CD4-positive, alpha-beta memory T cell (primary cell): ENCODE measurements around the gene CEP57L1. TPM values are rescaled to one million over a fixed set of nuclear protein-coding genes. Genes with fewer than 3 reads are reported as not detected.
"Not testable (repeated sequence)": the region's sequence is repeated elsewhere in the genome, so short reads cannot be mapped to it uniquely, and the experiment has no call there.

ENCODE experiments used
- CTCF ChIA-PET: fragments of 350-600 bp; sonication (Branson Sonifier 250); formaldehyde crosslinking; loops from one replicate; lab custom pipeline; 2021; ENCODE audit warnings: inconsistent platforms; ENCODE audit not compliant: partially characterized antibody; lab: Charles Lee
- POLR2A ChIA-PET: fragments of 350-600 bp; sonication (Branson Sonifier 250); formaldehyde crosslinking; loops from one replicate; lab custom pipeline; 2021; ENCODE audit not compliant: partially characterized antibody; lab: Charles Lee
- DNase-seq, 5 donors: peaks; one replicate each; pipeline versions ENCODE4 v3.0.0 to v3.0.0-alpha.2; 2020 to 2022; ENCODE audit warnings: mixed read lengths in 1 of 5
- H3K27ac ChIP-seq: one replicate; pipeline ENCODE4 v1.7.0; 2013; ENCODE audit warnings: low read depth, low read length
- H3K27me3 ChIP-seq: 2 replicates; pipeline ENCODE4 v1.7.0; 2013; ENCODE audit warnings: mild to moderate bottlenecking, low read length, moderate library complexity; ENCODE audit not compliant: insufficient read depth
- H3K36me3 ChIP-seq: 2 replicates; pipeline ENCODE4 v1.7.0; 2013; ENCODE audit warnings: mild to moderate bottlenecking, low read length, moderate library complexity; ENCODE audit not compliant: insufficient read depth
- H3K4me1 ChIP-seq: 2 replicates; pipeline ENCODE4 v1.7.0; 2013; ENCODE audit warnings: mild to moderate bottlenecking, low read length, moderate library complexity; ENCODE audit not compliant: insufficient read depth
- H3K4me3 ChIP-seq, 2 donors: one replicate each; pipeline ENCODE4 v1.7.0; 2013; ENCODE audit warnings: low read length in 2 of 2, mild to moderate bottlenecking in 1 of 2
- H3K9me3 ChIP-seq, 2 donors: one replicate each; pipeline ENCODE4 v1.7.0; 2013; ENCODE audit warnings: low read length in 2 of 2, control low read depth in 1 of 2; ENCODE audit not compliant: control insufficient read depth in 1 of 2
- H3K27ac Mint-ChIP-seq, 7 donors: one replicate each; pipeline ENCODE4 v1.8.0; 2020 to 2021; ENCODE audit warnings: mixed read lengths in 7 of 7, mild to moderate bottlenecking in 6 of 7, inconsistent platforms in 3 of 7, moderate library complexity in 3 of 7
- H3K27me3 Mint-ChIP-seq, 2 donors: one replicate each; pipeline ENCODE4 v1.8.0; 2020 to 2021; ENCODE audit warnings: mixed read lengths in 2 of 2
- H3K36me3 Mint-ChIP-seq, 2 donors: one replicate each; pipeline ENCODE4 v1.8.0; 2020 to 2021; ENCODE audit warnings: mixed read lengths in 2 of 2, inconsistent platforms in 1 of 2, mild to moderate bottlenecking in 1 of 2
- H3K4me1 Mint-ChIP-seq, 4 donors: one replicate each; pipeline ENCODE4 v1.8.0; 2020 to 2021; ENCODE audit warnings: mixed read lengths in 4 of 4, mild to moderate bottlenecking in 1 of 4
- H3K4me3 Mint-ChIP-seq, 8 donors: one replicate each; pipeline ENCODE4 v1.8.0; 2020 to 2021; ENCODE audit warnings: mixed read lengths in 8 of 8, mild to moderate bottlenecking in 7 of 8, moderate library complexity in 6 of 8, inconsistent platforms in 3 of 8
- H3K9me3 Mint-ChIP-seq, 8 donors: one replicate each; pipeline ENCODE4 v1.8.0; 2020 to 2021; ENCODE audit warnings: mixed read lengths in 8 of 8, mild to moderate bottlenecking in 5 of 8, inconsistent platforms in 3 of 8, moderate library complexity in 1 of 8
- intact Hi-C: fragments of 100-400 bp; cut with micrococcal nuclease; formaldehyde crosslinking; loops from one replicate; pipeline ENCODE4 v1.15.1; 2023
- polyA plus RNA-seq, 2 donors: library from polyadenylated mRNA; unstranded; fragments of 300-500 nt; fragmentation: Illumina TruSeq; gene quantifications; one replicate each; pipeline ENCODE4 v1.2.3, GENCODE V29; 2021
- total RNA-seq, 2 experiments: library from RNA; stranded (reverse); gene quantifications; one replicate each; pipeline ENCODE4 v1.2.3, GENCODE V29; 2021

Gene CEP57L1
- total and polyA plus RNA-seq, 4 experiments from 2014 or later: 5.7 to 9.2 (median 6.8) TPM

DNA sequence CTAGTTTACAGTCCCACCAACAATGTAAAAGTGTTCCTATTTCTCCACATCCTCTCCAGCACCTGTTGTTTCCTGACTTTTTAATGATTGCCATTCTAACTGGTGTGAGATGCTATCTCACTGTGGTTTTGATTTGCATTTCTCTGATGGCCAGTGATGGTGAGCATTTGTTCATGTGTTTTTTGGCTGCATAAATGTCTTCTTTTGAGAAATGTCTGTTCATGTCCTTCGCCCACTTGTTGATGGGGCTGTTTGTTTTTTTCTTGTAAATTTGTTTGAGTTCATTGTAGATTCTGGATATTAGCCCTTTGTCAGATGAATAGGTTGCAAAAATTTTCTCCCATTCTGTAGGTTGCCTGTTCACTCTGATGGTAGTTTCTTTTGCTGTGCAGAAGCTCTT, 53.4 kb downstream of the CEP57L1 start:
- H3K4me3 Mint-ChIP-seq, intact Hi-C loops, CTCF ChIA-PET, H3K4me1 Mint-ChIP-seq, H3K27ac ChIP-seq, DNase-seq, H3K27ac Mint-ChIP-seq, H3K27me3 Mint-ChIP-seq, H3K27me3 ChIP-seq, H3K4me3 ChIP-seq, H3K4me1 ChIP-seq, H3K36me3 ChIP-seq, POLR2A ChIA-PET, H3K9me3 ChIP-seq, H3K9me3 Mint-ChIP-seq: not testable (repeated sequence)
- H3K36me3 Mint-ChIP-seq: peaks cover 8 to 30% of the 10 kb centered on the region in 2 donors

DNA sequence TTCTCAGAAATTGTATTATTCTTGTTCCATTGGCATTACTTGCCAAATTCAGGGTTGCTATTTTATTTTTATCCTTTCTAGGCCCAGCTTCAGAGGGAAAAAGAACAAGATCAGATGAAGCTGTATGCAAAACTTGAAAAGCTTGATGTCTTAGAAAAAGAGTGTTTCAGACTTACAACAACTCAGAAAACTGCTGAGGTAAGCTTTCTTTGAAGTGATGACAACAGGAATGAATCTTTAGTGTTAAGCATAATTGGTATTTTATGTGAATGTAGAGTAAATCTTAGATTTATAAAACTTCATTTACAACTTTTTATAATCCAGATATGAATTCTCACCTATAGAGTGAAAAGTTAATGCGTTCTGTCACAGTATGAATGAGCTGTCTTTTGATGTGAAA, 58.4 kb downstream of the CEP57L1 start:
- Histone ChIP-seq H3K27me3 (no peaks in the 10 kb centered on the region), H3K27ac (no peak overlapping the region), H3K9me3 (no peaks in the 10 kb centered on the region), H3K36me3 (no peaks in the 10 kb centered on the region), H3K4me3 (no peak overlapping the region), H3K4me1 (no peaks in the 10 kb centered on the region)
- intact Hi-C loops: no loop called here
- POLR2A ChIA-PET: no interaction called here
- Mint-ChIP-seq H3K36me3 (peaks cover 23 to 55% of the 10 kb centered on the region in 2 donors), H3K9me3 (peaks cover 0 to 7% (median 3%) of the 10 kb centered on the region in 8 donors), H3K27ac (no peak overlapping the region), H3K4me1 (no peaks in the 10 kb centered on the region), H3K4me3 (no peak overlapping the region), H3K27me3 (no peaks in the 10 kb centered on the region)
- CTCF ChIA-PET: no interaction called here
- DNase-seq: no peak

DNA sequence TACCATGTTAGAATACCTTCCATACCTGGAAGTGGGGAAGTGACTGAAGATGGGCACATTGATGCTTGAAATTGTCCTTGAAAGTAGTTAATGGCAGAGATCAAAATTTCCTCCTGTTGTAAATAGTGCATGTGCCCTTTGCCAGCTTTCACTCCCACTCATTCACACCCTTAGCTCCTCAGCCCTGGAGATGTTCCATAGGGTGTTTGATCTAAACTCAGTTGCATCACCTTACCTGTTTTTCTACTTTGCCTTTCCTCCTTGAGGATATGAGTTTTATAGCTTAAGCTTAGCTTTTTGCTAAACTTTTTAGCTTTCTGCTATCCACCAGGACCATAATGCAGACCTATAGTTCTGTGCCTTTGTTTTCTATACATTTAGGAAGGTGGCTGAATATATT, 69.0 kb downstream of the CEP57L1 start:
- Mint-ChIP-seq H3K27me3 (no peaks in the 10 kb centered on the region), H3K36me3 (peaks cover 0 to 4% of the 10 kb centered on the region in 2 donors), H3K27ac (no peak overlapping the region), H3K4me3 (no peak overlapping the region), H3K4me1 (no peaks in the 10 kb centered on the region), H3K9me3 (no peaks in the 10 kb centered on the region)
- no peaks in the 10 kb centered on the region for H3K4me1 ChIP-seq
- H3K4me3 ChIP-seq: no peak overlapping the region
- H3K9me3 ChIP-seq: no peaks in the 10 kb centered on the region
- H3K27me3 ChIP-seq: no peaks in the 10 kb centered on the region
- no peak for DNase-seq
- CTCF ChIA-PET: interaction anchor here (0.6 to 1.1 kb wide), 3 partner anchors 23 to 220 kb away, joined by 3 to 4 read pairs (median 3); no protein-coding TSS in a partner anchor
- intact Hi-C loops: no loop called here
- H3K36me3 ChIP-seq: no peaks in the 10 kb centered on the region
- no peak overlapping the region for H3K27ac ChIP-seq
- POLR2A ChIA-PET: no interaction called here

DNA sequence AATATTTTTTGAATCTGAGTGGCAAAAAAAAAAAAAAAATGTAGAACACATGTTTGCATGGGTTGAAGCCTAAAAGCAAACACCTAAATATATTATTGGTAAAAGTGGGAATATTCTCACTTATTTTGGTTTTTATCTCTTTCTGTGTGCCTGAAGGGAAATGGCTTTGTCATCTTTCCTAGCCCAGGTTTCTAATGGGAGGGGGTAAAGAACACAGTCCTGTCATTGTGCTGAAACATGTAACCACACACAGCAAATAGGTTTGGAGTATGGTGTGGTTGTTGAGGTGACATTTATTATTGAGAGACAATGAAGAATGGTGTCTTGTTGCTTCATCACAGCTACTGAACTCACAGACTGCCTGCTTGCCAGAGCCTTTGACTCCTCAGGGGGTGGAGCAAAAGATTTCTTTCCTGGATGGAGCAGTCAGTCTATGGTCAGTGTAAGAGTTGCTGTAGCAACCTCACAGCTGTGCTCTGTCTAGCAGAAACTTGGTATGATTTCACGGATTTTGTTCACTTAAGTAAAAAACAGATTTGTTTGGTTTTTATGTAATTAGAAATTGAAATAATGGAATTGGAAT, 70.2 kb downstream of the CEP57L1 start:
- no peaks in the 10 kb centered on the region for H3K4me1 Mint-ChIP-seq

DNA sequence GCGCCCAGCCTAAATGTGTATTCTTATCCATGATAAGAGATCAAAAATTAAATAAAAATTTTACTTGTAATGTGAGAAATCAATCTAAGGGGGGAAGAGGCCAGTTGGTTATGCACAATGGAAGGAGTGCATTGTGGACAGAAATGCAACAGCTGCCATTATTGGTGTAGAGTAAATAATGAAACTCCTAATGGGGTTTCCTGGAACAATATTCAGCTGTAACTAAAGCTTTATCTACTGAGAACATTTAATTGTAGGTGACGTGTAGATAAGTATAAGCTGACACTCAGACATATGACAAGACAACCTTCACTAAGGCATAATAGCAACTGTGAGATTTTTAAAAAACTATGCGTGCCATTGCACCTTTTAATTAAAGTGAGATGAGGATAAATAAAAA, 71.4 kb downstream of the CEP57L1 start:
- intact Hi-C loops: no loop called here
- DNase-seq: no peak
- H3K27me3 ChIP-seq: no peaks in the 10 kb centered on the region
- H3K36me3 ChIP-seq: no peaks in the 10 kb centered on the region
- H3K4me3 Mint-ChIP-seq: no peak overlapping the region
- CTCF ChIA-PET: no interaction called here
- POLR2A ChIA-PET: no interaction called here
- no peaks in the 10 kb centered on the region for H3K27me3 Mint-ChIP-seq
- no peaks in the 10 kb centered on the region for H3K9me3 ChIP-seq
- H3K27ac Mint-ChIP-seq: no peak overlapping the region
- H3K36me3 Mint-ChIP-seq: no peaks in the 10 kb centered on the region
- no peaks in the 10 kb centered on the region for H3K4me1 ChIP-seq
- no peaks in the 10 kb centered on the region for H3K4me1 Mint-ChIP-seq
- H3K9me3 Mint-ChIP-seq: no peaks in the 10 kb centered on the region
- no peak overlapping the region for H3K27ac ChIP-seq
- H3K4me3 ChIP-seq: no peak overlapping the region

More for the DNA sequence above, 70.2 kb downstream of the CEP57L1 start:
- Histone ChIP-seq H3K36me3 (no peaks in the 10 kb centered on the region), H3K4me1 (no peaks in the 10 kb centered on the region), H3K9me3 (no peaks in the 10 kb centered on the region), H3K27me3 (no peaks in the 10 kb centered on the region), H3K4me3 (no peak overlapping the region), H3K27ac (no peak overlapping the region)
- no peak overlapping the region for H3K4me3 Mint-ChIP-seq
- no peaks in the 10 kb centered on the region for H3K27me3 Mint-ChIP-seq
- H3K27ac Mint-ChIP-seq: no peak overlapping the region
- peaks cover 0 to 4% of the 10 kb centered on the region in 2 donors for H3K36me3 Mint-ChIP-seq
- DNase-seq: no peak
- H3K9me3 Mint-ChIP-seq: no peaks in the 10 kb centered on the region
- POLR2A ChIA-PET: no interaction called here
- intact Hi-C loops: no loop called here
- CTCF ChIA-PET: no interaction called here

DNA sequence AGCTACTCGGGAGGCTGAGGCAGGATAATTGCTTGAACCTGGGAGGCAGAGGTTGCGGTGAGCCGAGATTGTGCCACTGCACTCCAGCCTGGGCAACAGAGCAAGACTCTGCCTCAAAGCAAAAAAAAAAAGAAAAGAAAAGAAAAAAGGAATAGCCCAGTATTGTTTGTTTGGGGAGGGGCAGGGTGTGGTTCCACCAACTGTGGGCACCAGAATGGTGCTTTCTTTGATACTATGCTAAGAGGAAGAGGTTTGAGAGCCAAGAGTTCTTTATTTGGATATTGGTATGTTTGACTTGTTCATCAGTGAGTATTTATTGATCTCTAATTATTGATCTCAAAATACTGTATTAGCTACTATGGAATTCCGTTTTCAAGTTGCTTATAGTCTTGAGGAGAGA, 72.3 kb downstream of the CEP57L1 start:
- Histone ChIP-seq H3K27me3 (no peaks in the 10 kb centered on the region), H3K27ac (no peak overlapping the region), H3K36me3 (no peaks in the 10 kb centered on the region), H3K9me3 (no peaks in the 10 kb centered on the region), H3K4me3 (no peak overlapping the region), H3K4me1 (no peaks in the 10 kb centered on the region)
- Mint-ChIP-seq H3K4me1 (no peaks in the 10 kb centered on the region), H3K36me3 (no peaks in the 10 kb centered on the region), H3K4me3 (no peak overlapping the region), H3K27me3 (no peaks in the 10 kb centered on the region), H3K9me3 (no peaks in the 10 kb centered on the region), H3K27ac (no peak overlapping the region)
- POLR2A ChIA-PET: no interaction called here
- no peak for DNase-seq
- CTCF ChIA-PET: no interaction called here
- intact Hi-C loops: no loop called here

DNA sequence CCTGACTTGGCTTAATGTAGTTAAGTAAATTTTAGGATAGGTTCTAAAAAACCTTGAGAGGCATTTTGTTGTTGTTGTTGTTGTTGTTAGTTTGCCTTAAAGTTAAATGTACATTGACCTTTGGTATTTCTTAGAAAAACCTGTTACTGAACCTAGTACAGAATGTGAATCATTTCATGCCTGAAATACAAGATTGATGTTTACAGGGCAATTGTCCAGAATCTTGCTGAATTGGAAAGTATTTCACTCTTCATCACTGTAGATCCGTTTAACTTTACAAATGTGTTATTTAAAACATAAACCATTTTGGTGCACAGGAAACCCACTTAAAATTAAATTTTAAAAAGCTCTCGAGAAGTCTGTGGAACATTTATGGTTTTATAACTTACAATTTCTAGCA, 75.0 kb downstream of the CEP57L1 start:
- peaks cover 0 to 3% of the 10 kb centered on the region in 2 donors for H3K36me3 Mint-ChIP-seq

More for the DNA sequence above, 75.0 kb downstream of the CEP57L1 start:
- Histone ChIP-seq H3K27ac (no peak overlapping the region), H3K4me1 (no peaks in the 10 kb centered on the region), H3K4me3 (no peak overlapping the region), H3K27me3 (no peaks in the 10 kb centered on the region), H3K36me3 (no peaks in the 10 kb centered on the region), H3K9me3 (no peaks in the 10 kb centered on the region)
- ChIA-PET CTCF (no interaction called here), POLR2A (no interaction called here)
- no peak overlapping the region for H3K4me3 Mint-ChIP-seq
- peak overlapping the region in 1 of 7 donors; percentile 8 for H3K27ac Mint-ChIP-seq
- peaks cover 0 to 4% (median 0%) of the 10 kb centered on the region in 8 donors for H3K9me3 Mint-ChIP-seq
- H3K27me3 Mint-ChIP-seq: peaks cover 4 to 10% of the 10 kb centered on the region in 2 donors
- intact Hi-C loops: no loop called here
- no peaks in the 10 kb centered on the region for H3K4me1 Mint-ChIP-seq
- no peak for DNase-seq
